Peyer's patch (tissue), 4 donors: Measurements from ENCODE around the gene STIMATE.

Source experiments
- POLR2A ChIP-seq, 2 donors: fragments of 450-650 bp; IDR thresholded peaks; one replicate each; pipeline ENCODE4 v1.5.1; 2017; ENCODE audit warnings: antibody characterized with exemption in 2 of 2, mild to moderate bottlenecking in 2 of 2, moderate library complexity in 2 of 2
- TF ChIP-seq, protein P1 (sequence below), 6 experiments: fragments of 450-650 bp in 4 of 6; fragments of 200-600 bp in 2 of 6; sonication (generic) in 1 of 6; IDR thresholded peaks; one replicate each; pipeline ENCODE4 v1.5.1; 2017 to 2019; ENCODE audit warnings: antibody characterized with exemption in 6 of 6, mild to moderate bottlenecking in 3 of 6, moderate library complexity in 1 of 6

DNA sequence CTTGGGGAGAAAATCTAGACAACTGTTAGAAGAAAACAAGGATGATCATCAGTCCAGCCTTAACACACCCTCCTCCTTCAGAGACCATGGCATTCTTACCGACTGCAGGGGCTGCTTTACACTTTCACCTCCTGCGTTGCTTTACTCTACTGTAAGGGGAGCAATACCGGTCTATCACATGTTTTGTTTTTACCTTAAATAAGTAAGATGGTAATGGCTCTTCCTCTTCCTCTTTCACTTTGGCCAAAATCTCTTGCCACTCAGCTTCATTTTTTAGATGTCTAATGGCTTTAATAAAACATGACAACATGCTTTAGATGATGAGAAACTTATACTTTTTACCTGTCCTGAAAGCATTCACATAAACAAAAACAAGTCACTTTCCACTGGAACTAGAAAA, 33.4 kb upstream of the STIMATE start:
- TF ChIP-seq, protein P1, sequence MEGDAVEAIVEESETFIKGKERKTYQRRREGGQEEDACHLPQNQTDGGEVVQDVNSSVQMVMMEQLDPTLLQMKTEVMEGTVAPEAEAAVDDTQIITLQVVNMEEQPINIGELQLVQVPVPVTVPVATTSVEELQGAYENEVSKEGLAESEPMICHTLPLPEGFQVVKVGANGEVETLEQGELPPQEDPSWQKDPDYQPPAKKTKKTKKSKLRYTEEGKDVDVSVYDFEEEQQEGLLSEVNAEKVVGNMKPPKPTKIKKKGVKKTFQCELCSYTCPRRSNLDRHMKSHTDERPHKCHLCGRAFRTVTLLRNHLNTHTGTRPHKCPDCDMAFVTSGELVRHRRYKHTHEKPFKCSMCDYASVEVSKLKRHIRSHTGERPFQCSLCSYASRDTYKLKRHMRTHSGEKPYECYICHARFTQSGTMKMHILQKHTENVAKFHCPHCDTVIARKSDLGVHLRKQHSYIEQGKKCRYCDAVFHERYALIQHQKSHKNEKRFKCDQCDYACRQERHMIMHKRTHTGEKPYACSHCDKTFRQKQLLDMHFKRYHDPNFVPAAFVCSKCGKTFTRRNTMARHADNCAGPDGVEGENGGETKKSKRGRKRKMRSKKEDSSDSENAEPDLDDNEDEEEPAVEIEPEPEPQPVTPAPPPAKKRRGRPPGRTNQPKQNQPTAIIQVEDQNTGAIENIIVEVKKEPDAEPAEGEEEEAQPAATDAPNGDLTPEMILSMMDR (IDR thresholded peaks at IDR 0.05) = no peak
- no peak for TF ChIP-seq POLR2A (IDR thresholded peaks at IDR 0.05)
